Coronary artery (tissue), 2 donors: ENCODE measurements around the gene WDR72.

Experiments
- DNase-seq: peaks from one replicate; pipeline ENCODE4 v3.0.0-alpha.2; 2017; ENCODE audit warnings: low spot score
- H3K27ac ChIP-seq, 2 donors: fragments of 200-600 bp; sonication (generic); one replicate each; pipeline ENCODE4 v1.5.1; 2016 to 2019
- H3K4me3 ChIP-seq: fragments of 200-600 bp; sonication (generic); 2 replicates; pipeline ENCODE4 v1.5.1; 2016; ENCODE audit warnings: mild to moderate bottlenecking, moderate library complexity
- TF ChIP-seq, protein P1 (sequence below): fragments of 200-600 bp; sonication (generic); IDR thresholded peaks from one replicate; pipeline ENCODE4 v1.5.1; 2019; ENCODE audit warnings: antibody characterized with exemption

The WDR72 gene

DNA sequence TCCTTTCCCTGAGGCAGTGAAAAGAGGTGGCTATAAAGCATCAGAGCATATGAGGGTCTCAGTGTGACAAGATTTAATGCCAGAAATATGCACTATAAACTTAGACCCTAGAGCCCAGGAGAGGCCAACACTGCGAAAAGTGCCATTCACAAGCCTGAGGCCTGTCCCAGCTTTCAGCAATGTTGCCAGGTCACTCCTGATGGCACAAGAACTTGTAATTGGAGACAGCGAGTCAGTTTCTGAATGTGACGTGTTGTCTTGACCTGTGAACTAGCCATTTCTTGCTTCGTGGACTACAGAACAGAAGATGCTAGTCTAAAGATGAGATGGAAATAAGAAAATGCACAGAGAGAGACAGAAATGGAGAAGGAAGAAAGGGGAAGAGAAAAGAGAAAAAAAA lies 87.9 kb downstream of the WDR72 start:
- no peak for DNase-seq
- Histone ChIP-seq H3K27ac (no peak overlapping the region), H3K4me3 (no peak overlapping the region)
- TF ChIP-seq, protein P1, sequence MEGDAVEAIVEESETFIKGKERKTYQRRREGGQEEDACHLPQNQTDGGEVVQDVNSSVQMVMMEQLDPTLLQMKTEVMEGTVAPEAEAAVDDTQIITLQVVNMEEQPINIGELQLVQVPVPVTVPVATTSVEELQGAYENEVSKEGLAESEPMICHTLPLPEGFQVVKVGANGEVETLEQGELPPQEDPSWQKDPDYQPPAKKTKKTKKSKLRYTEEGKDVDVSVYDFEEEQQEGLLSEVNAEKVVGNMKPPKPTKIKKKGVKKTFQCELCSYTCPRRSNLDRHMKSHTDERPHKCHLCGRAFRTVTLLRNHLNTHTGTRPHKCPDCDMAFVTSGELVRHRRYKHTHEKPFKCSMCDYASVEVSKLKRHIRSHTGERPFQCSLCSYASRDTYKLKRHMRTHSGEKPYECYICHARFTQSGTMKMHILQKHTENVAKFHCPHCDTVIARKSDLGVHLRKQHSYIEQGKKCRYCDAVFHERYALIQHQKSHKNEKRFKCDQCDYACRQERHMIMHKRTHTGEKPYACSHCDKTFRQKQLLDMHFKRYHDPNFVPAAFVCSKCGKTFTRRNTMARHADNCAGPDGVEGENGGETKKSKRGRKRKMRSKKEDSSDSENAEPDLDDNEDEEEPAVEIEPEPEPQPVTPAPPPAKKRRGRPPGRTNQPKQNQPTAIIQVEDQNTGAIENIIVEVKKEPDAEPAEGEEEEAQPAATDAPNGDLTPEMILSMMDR = no peak

DNA sequence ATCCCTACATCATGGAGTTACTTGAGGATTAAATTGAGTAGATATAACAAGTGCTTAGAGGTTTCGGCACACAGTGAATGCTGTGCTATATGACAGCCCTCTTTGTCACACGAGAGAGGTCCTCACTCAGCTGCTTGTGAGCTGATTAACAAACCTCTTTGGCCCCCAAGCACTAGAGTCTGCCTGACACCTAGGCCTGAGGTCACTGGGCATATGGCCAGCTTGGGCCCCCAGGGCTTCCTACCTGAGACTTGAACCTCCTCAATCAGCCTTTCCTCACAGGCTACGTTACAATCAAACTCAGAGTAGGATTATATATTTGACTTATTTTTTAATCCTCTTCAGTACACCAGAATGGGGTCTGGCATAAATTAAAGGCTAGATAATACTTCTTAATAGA lies 88.8 kb downstream of the WDR72 start:
- DNase-seq = no peak
- no peak overlapping the region for H3K27ac ChIP-seq
- TF ChIP-seq, protein P1 = no peak
- no peak overlapping the region for H3K4me3 ChIP-seq

DNA sequence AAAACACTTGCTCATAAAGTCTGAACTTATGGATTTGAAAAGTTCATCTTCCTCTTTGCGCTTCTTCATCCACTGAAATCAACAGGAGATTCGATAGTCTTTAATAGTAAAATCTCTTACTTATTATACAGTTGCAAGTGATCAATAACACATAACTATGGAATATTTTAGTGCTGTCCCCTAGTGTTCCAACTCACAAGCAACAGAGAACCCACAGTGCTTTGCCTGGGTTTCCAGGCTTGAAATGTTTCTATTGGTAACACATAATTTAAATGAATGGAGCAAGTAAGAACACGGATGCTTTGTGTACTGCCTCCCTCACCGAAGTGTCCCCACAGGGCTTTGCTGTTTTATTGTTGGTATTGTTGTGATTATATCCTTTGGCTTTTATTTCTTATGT lies 93.5 kb downstream of the WDR72 start:
- no peak overlapping the region for H3K27ac ChIP-seq
- TF ChIP-seq, protein P1 = no peak

DNA sequence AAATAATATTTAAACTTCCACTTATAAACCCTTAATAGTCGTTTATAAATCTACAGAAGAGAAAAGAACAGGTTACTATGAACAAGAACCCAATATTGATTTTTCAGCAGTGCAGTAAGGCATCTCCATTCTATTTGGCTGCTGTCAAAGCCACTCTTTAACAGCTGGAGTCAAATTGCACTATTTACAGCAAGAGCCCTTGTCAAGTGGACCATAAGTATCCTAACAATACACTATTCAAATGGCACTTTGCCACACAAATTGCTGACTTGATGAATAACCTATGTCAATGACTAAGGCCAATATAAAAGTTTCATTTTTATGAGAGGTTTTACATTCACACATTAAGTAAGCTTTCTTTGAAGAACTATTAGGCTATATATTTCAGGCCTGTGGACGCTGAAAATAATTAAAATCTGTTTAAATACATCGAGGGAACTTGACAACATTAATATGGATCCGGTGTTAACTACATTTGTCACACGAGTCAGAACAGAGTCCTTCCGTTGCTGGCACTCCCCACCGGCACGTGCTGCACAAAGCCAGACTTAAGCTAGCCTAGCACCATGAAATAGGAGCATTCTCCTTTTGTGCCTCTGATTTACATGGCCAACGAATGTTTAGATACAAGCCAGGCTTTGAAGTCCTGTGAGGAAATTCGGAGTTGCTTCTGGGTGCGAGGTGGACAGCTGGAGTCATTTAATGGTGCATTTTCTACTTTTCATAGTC lies 100.5 kb downstream of the WDR72 start:
- no peak overlapping the region for H3K27ac ChIP-seq
- no peak for DNase-seq
- TF ChIP-seq, protein P1 = no peak
- no peak overlapping the region for H3K4me3 ChIP-seq

More for the DNA sequence above, 93.5 kb downstream of the WDR72 start:
- no peak overlapping the region for H3K4me3 ChIP-seq
- no peak for DNase-seq

DNA sequence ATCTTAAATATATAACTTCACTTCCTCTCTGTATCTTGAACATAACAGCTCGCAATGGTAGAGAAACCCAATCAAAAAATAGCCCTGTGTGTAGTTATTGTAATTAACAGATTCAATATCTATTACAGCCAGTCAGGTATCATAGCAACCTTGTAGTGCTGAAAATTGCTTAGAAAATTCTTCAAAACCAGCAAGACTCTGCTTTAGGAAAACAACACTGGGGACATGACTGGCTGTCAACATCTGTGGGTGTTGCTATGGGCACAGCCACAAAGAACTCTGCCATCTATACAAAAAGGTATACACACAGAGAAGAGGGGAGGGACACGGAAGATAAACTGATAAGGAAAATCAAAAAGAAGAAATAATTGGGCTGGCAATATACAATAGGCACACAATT lies 101.2 kb downstream of the WDR72 start:
- DNase-seq = no peak
- TF ChIP-seq, protein P1 = no peak
- Histone ChIP-seq H3K27ac (no peak overlapping the region), H3K4me3 (no peak overlapping the region)

DNA sequence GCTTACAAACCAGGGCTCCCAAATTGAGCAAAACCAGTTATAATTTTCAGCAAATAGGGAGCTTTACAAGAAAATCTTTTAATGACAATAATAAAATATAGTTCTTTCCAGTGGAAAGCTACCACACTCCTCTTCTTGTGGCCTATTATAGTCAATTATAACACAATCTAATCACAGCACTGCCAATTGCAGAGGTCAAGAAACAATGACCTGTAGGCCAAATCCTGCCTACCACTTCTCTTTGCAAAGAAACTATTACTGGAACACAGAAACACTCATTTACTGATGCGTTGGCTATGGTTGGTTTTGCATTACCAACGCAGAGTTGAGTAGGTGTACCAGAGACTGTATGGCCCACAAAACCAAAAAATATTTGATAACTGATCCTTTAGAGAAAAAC lies 110.5 kb downstream of the WDR72 start:
- Histone ChIP-seq H3K4me3 (no peak overlapping the region), H3K27ac (no peak overlapping the region)
- no peak for DNase-seq
- TF ChIP-seq, protein P1 = no peak

DNA sequence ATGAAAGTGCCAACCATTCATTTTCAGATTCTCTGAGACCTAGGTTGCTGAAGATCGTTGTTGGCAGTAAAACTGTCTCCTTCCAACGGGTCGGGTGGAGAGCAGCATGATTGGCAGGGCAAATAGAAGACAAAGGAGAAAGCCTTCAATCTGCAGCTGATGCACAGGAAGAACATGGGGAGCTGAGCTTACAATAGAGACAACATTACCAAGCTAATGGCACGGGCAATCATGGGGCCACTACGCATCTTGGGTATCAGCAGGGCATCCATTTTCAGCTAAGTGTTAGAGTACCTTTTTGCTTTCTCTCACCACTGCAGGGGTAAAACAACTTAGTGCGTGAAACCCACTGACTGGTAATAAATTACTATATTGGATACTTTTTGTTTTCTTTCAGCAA lies 114.8 kb downstream of the WDR72 start:
- Histone ChIP-seq H3K27ac (no peak overlapping the region), H3K4me3 (no peak overlapping the region)
- no peak for DNase-seq
- TF ChIP-seq, protein P1 = no peak
